Measurements from ENCODE around the gene LAP3. TPM values are rescaled to one million over a fixed set of nuclear protein-coding genes. Genes with fewer than 3 reads are reported as not detected.

Gene LAP3
- total and polyA plus RNA-seq, 8 donors = 64.1 to 128 (median 71.7) TPM

DNA sequence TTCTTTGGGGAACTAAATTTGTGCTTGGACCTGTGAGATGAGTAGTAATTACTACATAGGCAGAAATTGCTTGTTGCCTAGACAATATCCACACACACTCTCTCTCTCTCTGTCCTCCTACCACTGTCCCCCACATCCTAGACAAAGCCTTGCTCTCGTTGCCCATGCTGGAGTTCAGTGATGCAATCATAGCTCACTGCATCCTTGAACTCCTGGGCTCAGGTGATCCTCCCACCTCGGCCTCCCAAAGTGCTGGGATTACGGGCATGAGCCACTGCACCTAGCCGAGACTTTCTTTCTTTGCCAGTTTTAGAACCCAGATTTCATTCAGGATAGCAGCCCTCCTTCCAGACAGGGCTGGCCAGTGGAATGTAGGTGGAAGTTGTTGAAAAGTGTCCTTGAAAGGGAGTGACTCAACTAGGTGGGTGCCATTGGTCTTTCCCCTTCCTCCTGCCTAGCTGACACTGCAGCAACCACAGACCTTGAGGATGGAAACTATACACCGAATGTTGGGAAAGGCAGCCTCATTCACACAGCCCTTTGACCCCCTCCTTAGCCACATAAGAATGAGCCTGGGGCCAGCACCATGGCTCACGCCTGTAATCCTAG is 16.8 kb upstream of the LAP3 start:
- Histone ChIP-seq H3K4me3 (no peak overlapping the region), H3K4me1 (no peaks in the 10 kb centered on the region), H3K27ac (no peak overlapping the region), H3K27me3 (no peaks in the 10 kb centered on the region), H3K36me3 (no peaks in the 10 kb centered on the region), H3K9me3 (no peaks in the 10 kb centered on the region)
- no peak for ATAC-seq
- TF ChIP-seq CTCF (IDR thresholded peaks at IDR 0.05) = no peak
- intact Hi-C loops (cut with DNase I) = no loop called here
- DNase-seq = no peak

GRCh38 chr4:17561195-17561909 is 15.6 kb upstream of the LAP3 start:
- TF ChIP-seq CTCF (IDR thresholded peaks at IDR 0.05) = no peak
- intact Hi-C loops (cut with DNase I) = no loop called here
- Histone ChIP-seq H3K27me3 (no peaks in the 10 kb centered on the region), H3K4me1 (no peaks in the 10 kb centered on the region), H3K36me3 (no peaks in the 10 kb centered on the region), H3K9me3 (no peaks in the 10 kb centered on the region), H3K4me3 (no peak overlapping the region), H3K27ac (no peak overlapping the region)
- no peak for ATAC-seq
- no peak for DNase-seq

- Histone ChIP-seq H3K27ac (no peak overlapping the region), H3K36me3 (no peaks in the 10 kb centered on the region), H3K4me1 (no peaks in the 10 kb centered on the region), H3K27me3 (no peaks in the 10 kb centered on the region), H3K9me3 (no peaks in the 10 kb centered on the region), H3K4me3 (no peak overlapping the region)
- intact Hi-C loops (cut with DNase I) = no loop called here
- no peak for TF ChIP-seq CTCF (IDR thresholded peaks at IDR 0.05)
- DNase-seq (no peak), ATAC-seq (no peak)
Observed at GRCh38 chr4:17562157-17562556, 14.8 kb upstream of the LAP3 start.

GRCh38 chr4:17565846-17566245 is 11.2 kb upstream of the LAP3 start:
- DNase-seq (no peak), ATAC-seq (no peak)
- Histone ChIP-seq H3K9me3 (no peaks in the 10 kb centered on the region), H3K4me1 (no peaks in the 10 kb centered on the region), H3K27me3 (no peaks in the 10 kb centered on the region), H3K4me3 (no peak overlapping the region), H3K27ac (no peak overlapping the region), H3K36me3 (no peaks in the 10 kb centered on the region)
- intact Hi-C loops (cut with DNase I) = no loop called here
- no peak for TF ChIP-seq CTCF (IDR thresholded peaks at IDR 0.05)

GRCh38 chr4:17567271-17567670 is 9.7 kb upstream of the LAP3 start:
- no peak for TF ChIP-seq CTCF (IDR thresholded peaks at IDR 0.05)
- no peaks in the 10 kb centered on the region for H3K4me1 ChIP-seq
- no peaks in the 10 kb centered on the region for H3K27me3 ChIP-seq
- H3K36me3 ChIP-seq = no peaks in the 10 kb centered on the region
- no peak overlapping the region for H3K27ac ChIP-seq
- intact Hi-C loops (cut with DNase I) = no loop called here
- H3K4me3 ChIP-seq = no peak overlapping the region
- DNase-seq = no peak
- ATAC-seq = no peak
- H3K9me3 ChIP-seq = no peaks in the 10 kb centered on the region
